Epithelial cell of proximal tubule (primary cell): ENCODE measurements around the gene LUZP2. TPM values are rescaled to one million over a fixed set of nuclear protein-coding genes. Genes with fewer than 3 reads are reported as not detected.
"Not testable (repeated sequence)": the region's sequence is repeated elsewhere in the genome, so short reads cannot be mapped to it uniquely, and the experiment has no call there.

Experiments used
- DNase-seq: peaks from one replicate; pipeline ENCODE4 v3.0.0-alpha.2; 2011; ENCODE audit warnings: low read depth
- H3K4me3 ChIP-seq: 2 replicates; pipeline ENCODE4 v1.5.1; 2011; ENCODE audit warnings: low read depth, mild to moderate bottlenecking, low read length
- CTCF ChIP-seq: conservative IDR thresholded peaks from 2 replicates; pipeline ENCODE4 v1.5.1; 2012; ENCODE audit warnings: low read depth, mild to moderate bottlenecking, low read length
- total RNA-seq: library from RNA; depleted of rRNA; stranded (reverse); fragments of >200 nt; gene quantifications from 2 replicates; pipeline ENCODE4 v1.2.3, GENCODE V29; 2015

The LUZP2 gene
- total RNA-seq, 1 donor from 2014 or later, result 0.75 TPM

- H3K4me3 ChIP-seq, result no peak overlapping the region
- DNase-seq, result no peak
- TF ChIP-seq CTCF, result no peak
Measured at GRCh38 chr11:24965748-24966147, 468.9 kb downstream of the LUZP2 start.

GRCh38 chr11:24993903-24994302 is 497.1 kb downstream of the LUZP2 start:
- not testable (repeated sequence) for DNase-seq, H3K4me3 ChIP-seq

- H3K4me3 ChIP-seq, DNase-seq: not testable (repeated sequence)
Measured at GRCh38 chr11:24999929-25000328, 503.1 kb downstream of the LUZP2 start.

- no peak overlapping the region for H3K4me3 ChIP-seq
- no peak for TF ChIP-seq CTCF
- DNase-seq, result no peak
Measured at GRCh38 chr11:25037431-25037830, 540.6 kb downstream of the LUZP2 start.

- no peak for DNase-seq
- no peak overlapping the region for H3K4me3 ChIP-seq
- no peak for TF ChIP-seq CTCF
Measured at GRCh38 chr11:25038131-25038530, 541.3 kb downstream of the LUZP2 start.

GRCh38 chr11:25039165-25039564 is 542.3 kb downstream of the LUZP2 start:
- no peak for DNase-seq
- TF ChIP-seq CTCF, result no peak
- no peak overlapping the region for H3K4me3 ChIP-seq

GRCh38 chr11:25048632-25049031 is 551.8 kb downstream of the LUZP2 start:
- no peak for DNase-seq
- H3K4me3 ChIP-seq, result no peak overlapping the region
- TF ChIP-seq CTCF, result no peak

- no peak for TF ChIP-seq CTCF
- H3K4me3 ChIP-seq, result no peak overlapping the region
- DNase-seq, result no peak
Measured at GRCh38 chr11:25052844-25053243, 556.0 kb downstream of the LUZP2 start.
